HG03354 (cell line): ENCODE measurements around the gene LTBP2.

Experiments used
- ATAC-seq: cut with Tn5 transposase; IDR thresholded peaks from one replicate; pipeline ENCODE4 v1.9.1; 2021; ENCODE audit warnings: mild to moderate bottlenecking; ENCODE audit not compliant: unreplicated experiment, poor library complexity, severe bottlenecking

Gene LTBP2

GRCh38 chr14:74502236-74503019, 109.6 kb downstream of the LTBP2 start:
- no peak for ATAC-seq

- no peak for ATAC-seq
Measured at GRCh38 chr14:74501691-74502090, 110.3 kb downstream of the LTBP2 start.

DNA sequence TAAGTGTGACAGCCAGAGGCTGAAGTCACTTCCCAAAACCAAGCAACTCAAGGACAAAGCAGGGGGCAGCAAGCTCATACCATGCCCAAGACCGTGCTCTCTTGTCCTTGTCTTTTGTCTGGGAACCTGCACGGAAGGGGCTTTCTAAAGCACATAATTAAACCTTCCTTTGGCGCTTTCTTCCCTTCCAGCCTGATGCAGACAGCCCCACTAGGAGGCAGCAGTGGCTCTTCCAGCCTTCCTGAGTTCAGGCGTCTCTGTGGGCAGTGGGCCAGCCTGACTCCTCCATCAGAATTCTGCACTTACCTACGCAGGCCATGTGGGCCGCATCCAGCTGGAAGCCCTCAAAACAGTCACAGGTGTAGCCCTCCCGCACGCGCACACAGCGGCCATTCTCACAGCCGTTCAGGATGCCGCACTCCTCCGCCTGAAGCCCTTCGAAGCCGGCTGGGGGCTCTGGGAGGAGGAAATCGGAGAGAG, 110.9 kb downstream of the LTBP2 start:
- ATAC-seq = no peak

DNA sequence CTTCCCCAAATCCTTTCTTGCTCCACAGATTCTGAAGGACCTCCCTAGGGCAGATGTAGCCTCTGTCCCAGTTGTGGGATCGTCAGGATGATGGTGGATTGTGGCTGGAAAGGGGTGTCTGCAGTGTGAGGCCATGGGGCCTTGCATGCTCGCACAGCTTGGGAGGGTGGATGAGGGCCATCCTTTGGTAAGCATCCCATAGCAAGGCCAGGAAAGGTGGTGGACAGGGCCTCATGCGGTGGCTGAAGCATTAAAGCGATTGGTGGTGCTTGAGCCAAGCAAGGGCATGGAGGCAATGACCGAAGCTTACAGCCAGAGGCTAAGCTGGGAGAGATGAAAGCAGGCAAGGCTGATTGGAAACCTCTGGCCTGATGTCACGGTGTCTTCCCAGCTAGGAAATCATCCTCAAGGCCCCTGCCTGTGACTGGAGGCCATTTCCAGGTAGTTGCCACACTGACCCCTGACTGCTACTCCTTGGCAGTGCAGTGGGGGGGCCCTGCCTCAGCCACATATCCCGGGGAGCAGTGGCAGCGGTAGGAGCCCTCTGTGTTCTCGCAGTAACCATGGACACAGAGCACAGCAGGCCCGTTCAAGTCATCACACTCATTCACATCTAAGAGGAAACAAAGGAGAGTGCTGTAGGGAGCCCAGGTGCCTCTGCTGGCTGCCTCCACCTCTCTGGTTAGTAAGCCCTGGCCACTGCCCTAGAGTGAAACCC, 111.5 kb downstream of the LTBP2 start:
- ATAC-seq = no peak

- ATAC-seq = no peak
Measured at GRCh38 chr14:74495356-74495755, 116.7 kb downstream of the LTBP2 start.

DNA sequence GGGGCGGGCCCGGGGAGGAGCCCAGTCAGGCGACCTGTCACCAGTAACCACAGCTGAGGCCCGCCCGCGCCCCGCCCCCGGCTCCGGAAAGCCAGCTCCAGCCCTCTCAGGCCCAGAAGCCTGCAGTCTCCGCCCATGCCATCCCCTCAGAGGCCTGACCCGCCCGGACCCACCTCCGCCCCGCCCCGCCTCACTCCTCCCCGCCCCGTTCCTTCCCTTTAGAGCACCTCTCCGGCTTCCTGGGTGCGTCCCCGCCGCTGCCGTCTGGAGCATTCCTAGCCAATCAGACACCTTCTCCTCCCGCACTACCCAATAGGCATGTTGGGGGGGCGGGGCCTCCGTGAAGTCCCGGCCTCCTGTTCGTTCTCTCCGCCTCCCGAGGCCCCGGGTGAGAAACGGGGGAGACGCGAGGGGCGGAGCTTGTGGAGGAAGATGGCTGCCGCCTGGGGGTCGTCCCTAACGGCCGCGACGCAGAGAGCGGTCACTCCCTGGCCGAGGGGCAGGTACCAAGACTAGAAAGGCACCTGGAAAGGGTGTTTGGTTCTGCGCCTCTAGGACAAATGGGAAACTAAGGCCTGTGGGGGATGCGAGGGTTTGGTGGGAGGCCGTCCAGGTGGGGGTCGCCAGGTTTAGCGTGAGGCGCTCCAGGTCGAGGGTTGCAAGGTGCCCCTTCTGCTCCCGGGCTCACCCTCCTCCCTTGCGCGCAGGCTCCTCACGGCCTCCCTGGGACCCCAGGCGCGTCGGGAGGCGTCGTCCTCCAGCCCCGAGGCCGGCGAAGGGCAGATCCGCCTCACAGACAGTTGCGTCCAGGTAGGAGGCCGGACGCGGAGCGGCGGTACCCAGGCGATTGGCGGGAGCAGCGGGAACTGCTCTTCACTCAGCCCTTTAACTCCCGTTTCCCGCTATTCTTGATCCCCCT, 118.4 kb downstream of the LTBP2 start, which contains the start of gene ISCA2:
ISCA2 (plus strand) TSS at position 423 of the 919 bp plus-strand sequence; CDS start at position 433, 10 bp downstream.
- peak; percentile 86 for ATAC-seq

DNA sequence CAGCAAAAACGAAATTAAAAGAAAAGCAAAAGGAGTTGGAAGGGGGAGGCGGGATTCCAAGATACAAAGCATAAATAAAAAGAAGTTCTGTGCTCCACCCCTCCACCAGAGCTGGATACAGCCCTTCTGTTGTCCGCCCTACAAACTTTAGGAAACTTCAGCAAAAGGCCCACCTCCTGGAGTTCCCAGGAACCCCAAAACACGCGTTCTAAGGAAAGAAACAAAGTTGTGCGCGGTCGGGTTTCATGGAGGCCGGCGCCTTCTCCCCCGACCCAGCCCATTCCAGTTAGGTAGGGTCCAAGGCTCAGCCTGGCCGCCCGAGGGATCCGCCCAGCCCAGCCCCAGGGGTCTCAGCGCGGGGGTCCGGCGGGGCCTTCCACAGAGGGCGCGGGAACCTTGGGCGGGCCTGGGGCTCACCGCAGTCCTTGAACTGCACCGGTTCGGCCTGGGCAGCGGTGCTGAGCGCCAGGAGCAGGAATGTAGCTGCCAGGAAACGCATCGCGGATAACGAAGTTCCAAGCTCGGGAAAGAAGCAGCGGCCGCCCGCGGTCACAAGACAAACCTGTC, 119.2 kb downstream of the LTBP2 start, which contains the start of gene NPC2:
NPC2 (minus strand) TSS at position 530 of the 567 bp plus-strand sequence; CDS start at position 499, 31 bp downstream.
- peak; percentile 10 for ATAC-seq

DNA sequence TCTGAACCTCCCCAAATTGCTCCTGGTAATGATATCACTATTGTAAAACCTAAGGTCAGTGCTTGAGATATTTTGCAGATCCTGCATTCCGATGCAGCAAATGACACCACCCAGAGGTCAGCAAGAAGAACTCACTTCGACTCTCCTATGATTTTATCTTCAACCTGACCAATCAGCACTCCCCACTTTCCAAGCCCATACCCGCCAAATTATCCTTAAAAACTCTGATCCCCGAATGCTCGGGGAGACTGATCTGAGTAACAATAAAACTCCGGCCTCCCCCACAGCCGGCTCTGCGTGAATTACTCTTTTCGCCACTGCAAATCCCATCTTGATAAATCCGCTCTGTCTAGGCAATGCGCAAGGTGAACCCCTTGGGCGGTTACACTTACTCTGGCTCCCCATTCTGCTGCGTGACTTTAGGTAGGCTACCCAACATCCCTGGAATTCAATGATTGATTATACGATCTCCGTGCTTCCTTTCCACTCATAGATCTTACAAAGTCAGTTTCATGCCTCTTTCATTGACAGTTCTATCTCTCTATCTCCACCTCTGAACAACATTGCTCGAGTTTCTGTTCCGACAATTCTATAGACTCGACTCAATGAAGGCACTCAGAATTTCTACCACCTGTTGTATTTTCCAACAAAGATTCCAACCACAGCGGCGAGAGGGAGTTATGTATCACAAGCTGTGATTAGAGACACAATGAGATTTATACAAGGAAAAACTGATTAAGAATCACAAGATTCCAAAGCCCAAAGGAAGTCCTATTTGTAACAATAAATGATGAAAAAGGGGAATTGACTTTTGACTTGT, 119.9 kb downstream of the LTBP2 start:
- no peak for ATAC-seq

- ATAC-seq = no peak
Measured at GRCh38 chr14:74490486-74490885, 121.6 kb downstream of the LTBP2 start.

DNA sequence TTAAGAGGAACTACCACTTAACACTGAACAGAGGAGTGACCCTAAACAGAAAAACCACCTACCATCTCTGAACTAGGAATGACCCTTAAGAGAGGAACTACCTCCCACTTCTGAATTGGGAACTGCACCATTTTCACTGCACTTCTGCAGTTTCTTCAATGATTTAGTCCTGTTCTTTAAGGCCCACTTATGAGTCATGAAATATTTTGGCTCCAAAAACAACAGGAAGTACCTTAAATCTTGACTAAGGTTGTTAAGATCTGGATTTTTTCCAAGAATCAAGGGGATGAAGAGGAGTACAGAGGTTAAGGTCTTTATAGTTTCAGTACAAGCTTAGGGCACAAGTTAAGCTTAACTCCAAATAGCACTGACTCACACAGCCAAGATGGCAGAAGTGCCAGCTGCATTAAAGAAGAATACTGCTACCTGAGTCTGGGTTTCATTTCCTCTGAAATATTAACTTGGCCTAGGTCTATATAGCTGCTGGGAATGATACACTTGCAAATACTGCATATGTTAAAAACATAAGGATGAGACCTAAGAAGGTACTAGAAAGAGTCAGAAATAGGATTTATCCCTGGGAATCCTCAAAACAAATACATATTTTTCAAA, 123.1 kb downstream of the LTBP2 start:
- ATAC-seq = no peak

DNA sequence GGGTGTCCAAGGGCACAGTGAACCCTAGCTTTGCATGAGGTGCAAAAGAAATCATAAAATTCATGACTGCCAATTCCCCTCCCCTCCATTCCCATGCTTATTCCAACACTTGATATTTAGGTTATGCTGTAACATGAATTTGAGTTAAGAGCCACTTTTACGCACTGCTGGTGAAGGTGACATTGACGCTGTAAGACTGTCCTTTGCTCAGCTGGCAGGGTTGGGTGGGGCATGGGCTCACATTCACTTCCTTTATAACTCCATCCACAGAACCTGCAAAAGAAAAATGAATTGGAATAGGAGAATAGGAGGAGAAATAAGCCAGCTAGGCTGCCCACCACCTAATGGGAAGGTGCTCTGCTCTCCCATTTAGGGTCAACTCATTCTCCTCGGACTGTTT, 125.9 kb downstream of the LTBP2 start:
- ATAC-seq = no peak

DNA sequence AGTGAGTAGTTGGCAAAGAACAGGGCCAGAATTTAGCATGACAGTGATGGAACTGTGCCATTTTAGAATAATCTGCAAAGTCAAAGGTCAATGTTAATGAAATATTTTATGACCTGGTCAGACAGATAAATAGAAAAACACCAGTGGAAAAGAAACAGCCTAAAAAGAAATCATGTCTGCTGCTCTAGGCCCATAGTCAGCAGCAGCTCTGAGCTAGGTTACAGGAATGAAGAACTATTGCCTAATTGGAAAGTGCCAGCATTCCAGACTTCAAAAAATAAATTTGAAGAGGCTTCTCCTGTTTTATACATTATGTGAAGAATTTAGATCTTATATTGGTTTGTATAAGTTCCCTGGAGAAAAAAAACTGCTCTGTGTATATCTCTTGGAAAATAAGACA, 128.7 kb downstream of the LTBP2 start:
- no peak for ATAC-seq

DNA sequence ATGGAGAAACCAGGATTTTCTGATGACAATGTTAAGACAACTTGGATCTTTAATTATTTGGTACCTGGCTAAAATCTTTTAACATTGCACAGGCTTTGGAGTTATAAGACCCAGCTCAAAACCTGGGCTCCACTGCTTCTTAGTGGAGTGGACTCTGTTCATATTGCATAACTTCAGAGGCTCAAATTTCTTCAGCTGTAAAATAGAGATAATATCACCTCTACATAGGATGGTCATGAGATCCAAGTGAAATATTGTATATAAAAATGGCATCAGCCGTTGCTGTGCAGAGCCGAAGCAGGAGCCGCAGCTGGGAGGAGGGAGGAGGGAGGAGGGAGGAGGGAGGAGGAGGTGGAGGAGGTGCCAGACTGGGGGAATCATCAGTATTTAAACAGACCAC, 129.5 kb downstream of the LTBP2 start:
- no peak for ATAC-seq

- ATAC-seq = no peak
Measured at GRCh38 chr14:74480046-74480445, 132.0 kb downstream of the LTBP2 start.

- ATAC-seq = no peak
Measured at GRCh38 chr14:74478996-74479635, 132.9 kb downstream of the LTBP2 start.

- ATAC-seq = no peak
Measured at GRCh38 chr14:74476607-74477006, 135.4 kb downstream of the LTBP2 start.

DNA sequence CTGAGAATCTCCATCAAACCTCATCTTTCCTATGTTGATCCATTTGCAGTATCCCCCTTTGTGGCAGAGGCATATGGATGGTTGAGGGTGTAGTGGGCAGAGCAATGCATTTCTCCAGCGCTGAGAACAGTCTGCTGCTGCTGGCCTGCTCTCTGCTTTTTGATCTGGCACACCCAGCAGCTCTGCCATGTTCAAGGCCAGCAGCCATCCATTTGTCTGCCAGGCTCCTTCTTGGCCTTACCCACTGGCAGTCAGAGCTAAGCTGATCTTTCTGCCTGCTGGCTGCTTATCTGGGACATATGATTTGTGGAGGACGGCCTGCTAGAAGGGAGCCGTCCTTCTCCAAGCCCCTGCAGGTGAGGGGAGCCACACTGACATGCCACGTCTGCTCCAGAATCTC, 135.9 kb downstream of the LTBP2 start:
- ATAC-seq = no peak

GRCh38 chr14:74475678-74476077, 136.4 kb downstream of the LTBP2 start:
- ATAC-seq = no peak
